Trophoblast cell (in vitro differentiated cells and primary cell): ENCODE results near the gene SPRED2.
A peak's percentile ranks its signal among the peaks of the same experiment; 100 is the strongest.

Experiments
- DNase-seq, 2 donors: peaks; one replicate each; pipeline ENCODE4 v3.0.0-alpha.2; 2016
- H2AFZ ChIP-seq: 2 replicates; pipeline ENCODE4 v1.6.1; 2013; ENCODE audit warnings: low read length, moderate library complexity, mild to moderate bottlenecking; ENCODE audit not compliant: insufficient read depth, poor library complexity
- H2AK5ac ChIP-seq: 2 replicates; pipeline ENCODE4 v1.6.1; 2013; ENCODE audit warnings: mild to moderate bottlenecking, low read length
- H2BK120ac ChIP-seq: 2 replicates; pipeline ENCODE4 v1.6.1; 2013; ENCODE audit warnings: low read length, mild to moderate bottlenecking, moderate library complexity; ENCODE audit not compliant: insufficient read depth, poor library complexity
- H2BK12ac ChIP-seq: 2 replicates; pipeline ENCODE4 v1.6.1; 2013; ENCODE audit warnings: mild to moderate bottlenecking, low read length, moderate library complexity
- H2BK5ac ChIP-seq: 2 replicates; pipeline ENCODE4 v1.6.1; 2013; ENCODE audit warnings: low read length, low read depth, moderate library complexity, mild to moderate bottlenecking; ENCODE audit not compliant: poor library complexity
- H3K14ac ChIP-seq: 2 replicates; pipeline ENCODE4 v1.6.1; 2013; ENCODE audit warnings: mild to moderate bottlenecking, low read length
- H3K18ac ChIP-seq: 2 replicates; pipeline ENCODE4 v1.6.1; 2013; ENCODE audit warnings: mild to moderate bottlenecking, low read length
- H3K23ac ChIP-seq: 2 replicates; pipeline ENCODE4 v1.6.1; 2013; ENCODE audit warnings: low read length
- H3K27ac ChIP-seq: 2 replicates; pipeline ENCODE4 v1.5.1; 2013; ENCODE audit warnings: low read depth, mild to moderate bottlenecking, inconsistent platforms, low read length, moderate library complexity
- H3K27me3 ChIP-seq: 2 replicates; pipeline ENCODE4 v1.6.1; 2013; ENCODE audit warnings: inconsistent platforms, mild to moderate bottlenecking, low read length, moderate library complexity; ENCODE audit not compliant: insufficient read depth
- H3K36me3 ChIP-seq, 2 experiments: 1 replicate in 1 of 2; 2 replicates in 1 of 2; pipeline ENCODE4 v1.6.1; 2013; ENCODE audit warnings: low read length in 2 of 2, mild to moderate bottlenecking in 2 of 2, moderate library complexity in 1 of 2; ENCODE audit not compliant: insufficient read depth in 2 of 2, control insufficient read depth in 1 of 2
- H3K4ac ChIP-seq: 2 replicates; pipeline ENCODE4 v1.6.1; 2013; ENCODE audit warnings: low read depth, mild to moderate bottlenecking, low read length, moderate library complexity
- H3K4me1 ChIP-seq, 2 experiments: 1 replicate in 1 of 2; 2 replicates in 1 of 2; pipeline ENCODE4 v1.6.1; 2013; ENCODE audit warnings: low read length in 2 of 2, mild to moderate bottlenecking in 2 of 2, moderate library complexity in 1 of 2; ENCODE audit not compliant: insufficient read depth in 2 of 2, control insufficient read depth in 1 of 2
- H3K4me2 ChIP-seq: 2 replicates; pipeline ENCODE4 v1.6.1; 2013; ENCODE audit warnings: inconsistent platforms, mild to moderate bottlenecking, low read length, moderate library complexity
- H3K4me3 ChIP-seq: 2 replicates; pipeline ENCODE4 v1.5.1; 2013; ENCODE audit warnings: mild to moderate bottlenecking, low read depth, low read length, inconsistent platforms
- H3K79me1 ChIP-seq: one replicate; pipeline ENCODE4 v1.6.1; 2013; ENCODE audit warnings: low read length
- H3K79me2 ChIP-seq: 2 replicates; pipeline ENCODE4 v1.6.1; 2013; ENCODE audit warnings: low read length, mild to moderate bottlenecking; ENCODE audit not compliant: control insufficient read depth, insufficient read depth, poor library complexity
- H3K9ac ChIP-seq: 2 replicates; pipeline ENCODE4 v1.6.1; 2013; ENCODE audit warnings: mild to moderate bottlenecking, low read length
- H3K9me3 ChIP-seq: 2 replicates; pipeline ENCODE4 v1.6.1; 2013; ENCODE audit warnings: low read depth, mild to moderate bottlenecking, control low read depth, inconsistent platforms, low read length; ENCODE audit not compliant: insufficient read depth
- H4K12ac ChIP-seq: 2 replicates; pipeline ENCODE4 v1.6.1; 2013; ENCODE audit warnings: low read depth, mild to moderate bottlenecking, low read length, moderate library complexity
- H4K8ac ChIP-seq: 2 replicates; pipeline ENCODE4 v1.6.1; 2013; ENCODE audit warnings: low read depth, mild to moderate bottlenecking, low read length, moderate library complexity
- H4K91ac ChIP-seq: one replicate; pipeline ENCODE4 v1.6.1; 2013; ENCODE audit warnings: low read depth, mild to moderate bottlenecking, low read length, moderate library complexity
- WGBS: extraction: QIAGEN DNeasy Blood & Tissue Kit; methylation state at CpG from one replicate; pipeline ENCODE4 v1.1.7; 2013; ENCODE audit warnings: missing lambda C conversion rate; ENCODE audit not compliant: insufficient read length, insufficient coverage; ENCODE audit errors: extremely low coverage; 5-methylcytosine and 5-hydroxymethylcytosine counted together

Gene SPRED2

DNA sequence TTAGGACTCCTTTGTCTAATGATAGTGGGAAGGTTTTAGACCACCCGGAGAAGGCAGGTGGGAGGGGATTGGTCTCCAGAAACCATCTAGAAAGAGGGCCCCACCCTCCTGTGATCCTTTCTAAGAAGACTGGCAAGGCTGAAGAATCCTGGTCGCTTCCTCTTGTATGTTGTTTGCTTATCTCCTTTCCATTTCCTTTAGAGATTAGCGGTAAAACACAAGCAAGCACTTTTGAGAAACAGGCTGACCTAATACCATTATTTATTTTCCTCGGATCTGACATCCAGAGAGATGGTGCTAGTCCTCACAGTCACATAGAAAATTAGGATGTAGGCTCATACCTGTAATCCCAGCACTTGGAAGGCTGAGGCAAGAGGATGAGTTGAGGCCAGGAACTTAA, 45.2 kb upstream of the SPRED2 start:
- Histone ChIP-seq H3K4me2 (no peak overlapping the region), H3K4me3 (no peak overlapping the region), H2BK12ac (no peak overlapping the region), H3K4me1 (peaks cover 4 to 6% of the 10 kb centered on the region in 2 experiments), H4K91ac (no peak overlapping the region), H3K79me1 (no peaks in the 10 kb centered on the region), H3K14ac (no peak overlapping the region), H4K12ac (no peak overlapping the region), H2BK5ac (no peak overlapping the region), H3K79me2 (no peaks in the 10 kb centered on the region), H3K27me3 (no peaks in the 10 kb centered on the region), H3K23ac (no peak overlapping the region), H3K9ac (no peak overlapping the region), H2BK120ac (no peak overlapping the region), H3K27ac (no peak overlapping the region), H2AFZ (no peak overlapping the region), H2AK5ac (no peak overlapping the region), H4K8ac (no peak overlapping the region), H3K18ac (no peak overlapping the region), H3K36me3 (no peaks in the 10 kb centered on the region), H3K9me3 (peaks cover 2% of the 10 kb centered on the region), H3K4ac (no peak overlapping the region)
- WGBS, result no CpG with 5 or more reads among the region's 4 CpGs
- no peak for DNase-seq

GRCh38 chr2:65476778-65477177, 44.4 kb upstream of the SPRED2 start:
- H3K4me3 ChIP-seq, result no peak overlapping the region
- no peak overlapping the region for H4K91ac ChIP-seq
- H3K4me1 ChIP-seq, result peaks cover 4 to 6% of the 10 kb centered on the region in 2 experiments
- no peaks in the 10 kb centered on the region for H3K79me1 ChIP-seq
- H3K36me3 ChIP-seq, result no peaks in the 10 kb centered on the region
- H3K23ac ChIP-seq, result no peak overlapping the region
- no peak overlapping the region for H3K4ac ChIP-seq
- H2AFZ ChIP-seq, result no peak overlapping the region
- DNase-seq, result no peak
- H2BK5ac ChIP-seq, result no peak overlapping the region
- H2BK120ac ChIP-seq, result no peak overlapping the region
- no peaks in the 10 kb centered on the region for H3K27me3 ChIP-seq
- no CpG with 5 or more reads among the region's 9 CpGs for WGBS
- H4K12ac ChIP-seq, result no peak overlapping the region
- no peak overlapping the region for H2BK12ac ChIP-seq
- H3K9me3 ChIP-seq, result peaks cover 2% of the 10 kb centered on the region
- no peak overlapping the region for H3K9ac ChIP-seq
- H3K79me2 ChIP-seq, result no peaks in the 10 kb centered on the region
- no peak overlapping the region for H3K4me2 ChIP-seq
- H3K14ac ChIP-seq, result no peak overlapping the region
- H3K27ac ChIP-seq, result no peak overlapping the region
- H4K8ac ChIP-seq, result no peak overlapping the region
- H2AK5ac ChIP-seq, result no peak overlapping the region
- no peak overlapping the region for H3K18ac ChIP-seq

GRCh38 chr2:65475000-65475399, 42.6 kb upstream of the SPRED2 start:
- H4K12ac ChIP-seq, result no peak overlapping the region
- H3K36me3 ChIP-seq, result no peaks in the 10 kb centered on the region
- H3K23ac ChIP-seq, result no peak overlapping the region
- H3K79me1 ChIP-seq, result no peaks in the 10 kb centered on the region
- no peak overlapping the region for H3K9ac ChIP-seq
- no peak for DNase-seq
- no peak overlapping the region for H3K27ac ChIP-seq
- no peak overlapping the region for H2AK5ac ChIP-seq
- no peak overlapping the region for H3K4me2 ChIP-seq
- H3K79me2 ChIP-seq, result no peaks in the 10 kb centered on the region
- peak overlapping the region; percentile 25 for H3K4me3 ChIP-seq
- H2AFZ ChIP-seq, result no peak overlapping the region
- H3K14ac ChIP-seq, result no peak overlapping the region
- H2BK120ac ChIP-seq, result no peak overlapping the region
- H3K4me1 ChIP-seq, result peaks cover 4 to 6% of the 10 kb centered on the region in 2 experiments
- H3K9me3 ChIP-seq, result peaks cover 2% of the 10 kb centered on the region
- no CpG with 5 or more reads among the region's 1 CpG for WGBS
- H2BK12ac ChIP-seq, result no peak overlapping the region
- H3K18ac ChIP-seq, result no peak overlapping the region
- no peak overlapping the region for H2BK5ac ChIP-seq
- no peak overlapping the region for H3K4ac ChIP-seq
- no peak overlapping the region for H4K8ac ChIP-seq
- H3K27me3 ChIP-seq, result no peaks in the 10 kb centered on the region
- H4K91ac ChIP-seq, result no peak overlapping the region

GRCh38 chr2:65473045-65473444, 40.6 kb upstream of the SPRED2 start:
- H3K4ac ChIP-seq, result no peak overlapping the region
- peaks cover 2% of the 10 kb centered on the region for H3K9me3 ChIP-seq
- H4K12ac ChIP-seq, result no peak overlapping the region
- H3K14ac ChIP-seq, result no peak overlapping the region
- no CpG with 5 or more reads among the region's 1 CpG for WGBS
- H3K23ac ChIP-seq, result no peak overlapping the region
- H3K79me1 ChIP-seq, result no peaks in the 10 kb centered on the region
- DNase-seq, result no peak
- no peak overlapping the region for H3K4me2 ChIP-seq
- H3K18ac ChIP-seq, result no peak overlapping the region
- H3K9ac ChIP-seq, result no peak overlapping the region
- H2BK120ac ChIP-seq, result no peak overlapping the region
- no peak overlapping the region for H3K27ac ChIP-seq
- no peak overlapping the region for H4K91ac ChIP-seq
- no peaks in the 10 kb centered on the region for H3K36me3 ChIP-seq
- H3K79me2 ChIP-seq, result no peaks in the 10 kb centered on the region
- H3K4me3 ChIP-seq, result no peak overlapping the region
- H4K8ac ChIP-seq, result no peak overlapping the region
- no peak overlapping the region for H2AK5ac ChIP-seq
- H2BK12ac ChIP-seq, result no peak overlapping the region
- no peaks in the 10 kb centered on the region for H3K4me1 ChIP-seq
- no peaks in the 10 kb centered on the region for H3K27me3 ChIP-seq
- H2BK5ac ChIP-seq, result no peak overlapping the region
- H2AFZ ChIP-seq, result no peak overlapping the region
